K562 (cell line): ENCODE results near the gene SOX8. TPM values are rescaled to one million over a fixed set of nuclear protein-coding genes. Genes with fewer than 3 reads are reported as not detected.

ENCODE experiments used
- ATAC-seq: fragments of 200-7000 bp; cut with Tn5 transposase; 3 replicates; pipeline ENCODE4 v1.9.1; 2020; ENCODE audit warnings: moderate library complexity
- BruUV-seq: library from RNA; stranded (reverse); fragments of 400-500 nt; replicated peaks from 2 replicates; lab custom pipeline; 2021; lab: Mats Ljungman, UMichigan
- CTCF ChIA-PET: fragments of 300-600 bp; formaldehyde crosslinking; extraction: SDS; loops from one replicate; lab custom pipeline; 2021; ENCODE audit warnings: low intra/inter-chr PET ratio; lab: Yijun Ruan, JAX
- POLR2A ChIA-PET: fragments of 300-600, 350-650 bp; sonication (Branson Sonifier 250); formaldehyde crosslinking; extraction: SDS; loops from one replicate; lab custom pipeline; 2021; ENCODE audit warnings: antibody characterized with exemption, inconsistent platforms; lab: Yijun Ruan, JAX
- DNase-seq, 4 experiments: peaks; one replicate each; pipeline versions ENCODE4 v3.0.0 to v3.0.0-alpha.2; 2011 to 2018; ENCODE audit warnings: low spot score in 3 of 4, mixed read lengths in 3 of 4; ENCODE audit errors: extremely low read depth in 1 of 4
- FAIRE-seq: peaks from 2 replicates; lab custom pipeline; 2011; peaks lifted over from hg19 to GRCh38; lab: Jason Lieb, UNC
- H2AFZ ChIP-seq: 2 replicates; pipeline ENCODE4 v1.6.0; 2011; ENCODE audit warnings: low read depth, low read length, control low read depth, inconsistent platforms
- H3K27ac ChIP-seq: fragments of 200-600 bp; 3 replicates; pipeline ENCODE4 v1.8.0; 2011; ENCODE audit warnings: low read depth, mild to moderate bottlenecking, control low read depth, inconsistent platforms, low read length, moderate library complexity, mixed read lengths; ENCODE audit errors: extremely low read depth
- H3K27me3 ChIP-seq, 2 experiments: fragments of 300-600 bp in 1 of 2; 2 replicates in 1 of 2; 3 replicates in 1 of 2; pipeline versions ENCODE4 v1.6.0 to v1.8.0; 2011; ENCODE audit warnings: inconsistent platforms in 2 of 2, low read length in 2 of 2, mild to moderate bottlenecking in 1 of 2, mixed read lengths in 1 of 2, moderate library complexity in 1 of 2; ENCODE audit not compliant: control insufficient read depth in 2 of 2, insufficient read depth in 2 of 2
- H3K36me3 ChIP-seq: fragments of 300-600 bp; 3 replicates; pipeline ENCODE4 v1.8.0; 2011; ENCODE audit warnings: mild to moderate bottlenecking, low read length, inconsistent platforms; ENCODE audit not compliant: control insufficient read depth, insufficient read depth
- H3K4me1 ChIP-seq, 2 experiments: fragments of 200-600 bp in 1 of 2; replicated peaks in 1 of 2; 2 replicates in 1 of 2; 3 replicates in 1 of 2; pipeline versions ENCODE4 v1.5.1 to v1.8.0; 2011; ENCODE audit warnings: inconsistent platforms in 2 of 2, low read length in 2 of 2, mild to moderate bottlenecking in 1 of 2, mixed read lengths in 1 of 2, moderate library complexity in 1 of 2; ENCODE audit not compliant: control insufficient read depth in 2 of 2, insufficient read depth in 2 of 2
- H3K4me2 ChIP-seq: 2 replicates; pipeline ENCODE4 v1.6.1; 2011; ENCODE audit warnings: low read length, control low read depth, inconsistent platforms, mixed read lengths; ENCODE audit not compliant: insufficient read depth
- H3K4me3 ChIP-seq: fragments of 200-600 bp; sonication (generic), shearing (Covaris generic); 2 replicates; pipeline ENCODE4 v1.5.1; 2016; ENCODE audit warnings: control low read depth, inconsistent platforms
- H3K79me2 ChIP-seq: fragments of 200-600 bp; 3 replicates; pipeline ENCODE4 v1.8.0; 2011; ENCODE audit warnings: low read length, inconsistent platforms; ENCODE audit not compliant: control insufficient read depth, insufficient read depth
- H3K9ac ChIP-seq, 2 experiments: 2 replicates each; pipeline versions ENCODE4 v1.6.0 to v1.6.1; 2011; ENCODE audit warnings: low read depth in 2 of 2, low read length in 2 of 2, control low read depth in 1 of 2, inconsistent platforms in 1 of 2, mild to moderate bottlenecking in 1 of 2, mixed read lengths in 1 of 2; ENCODE audit not compliant: insufficient read depth in 1 of 2
- H3K9me1 ChIP-seq: one replicate; pipeline ENCODE4 v1.6.0; 2011; ENCODE audit warnings: inconsistent platforms, mild to moderate bottlenecking, low read length, moderate library complexity; ENCODE audit not compliant: control insufficient read depth, insufficient read depth
- H3K9me3 ChIP-seq: replicated peaks from 2 replicates; pipeline ENCODE4 v1.5.1; 2011; ENCODE audit warnings: low read depth, low read length, inconsistent platforms; ENCODE audit not compliant: control insufficient read depth, insufficient read depth
- H4K20me1 ChIP-seq: replicated peaks from 2 replicates; pipeline ENCODE4 v1.6.1; 2011; ENCODE audit warnings: low read length, inconsistent platforms, mixed read lengths; ENCODE audit not compliant: control insufficient read depth, insufficient read depth
- BRF2 ChIP-seq: IDR thresholded peaks from 3 replicates; pipeline ENCODE4 v1.6.1; 2011; ENCODE audit warnings: borderline replicate concordance, mild to moderate bottlenecking; ENCODE audit not compliant: insufficient read length, insufficient read depth
- DMBX1 ChIP-seq: fragments of 250-450 bp; sonication (Bioruptor Pico); IDR thresholded peaks from 2 replicates; pipeline ENCODE4 v1.8.0; 2022; ENCODE audit warnings: inconsistent platforms, mild to moderate bottlenecking, moderate library complexity, borderline replicate concordance
- FOXK1 ChIP-seq: sonication (generic); formaldehyde crosslinking; IDR thresholded peaks from 2 replicates; pipeline ENCODE4 v1.8.0; 2022; ENCODE audit warnings: missing genetic modification reagents, mild to moderate bottlenecking, borderline replicate concordance
- MYNN ChIP-seq, 2 experiments: sonication (generic); formaldehyde crosslinking in 1 of 2; IDR thresholded peaks; 2 replicates each; pipeline versions ENCODE4 v1.5.0 to v1.6.1; 2016 to 2020; ENCODE audit warnings: antibody characterized with exemption in 1 of 2, missing genetic modification reagents in 1 of 2
- RNF2 ChIP-seq: sonication (generic); IDR thresholded peaks from 2 replicates; pipeline ENCODE4 v1.6.1; 2016
- SMARCA4 ChIP-seq: fragments of 450-650 bp; IDR thresholded peaks from 2 replicates; pipeline ENCODE4 v1.6.1; 2016
- SMC3 ChIP-seq: conservative IDR thresholded peaks from 2 replicates; pipeline ENCODE4 v1.6.1; 2011; ENCODE audit warnings: low read depth, low read length, improper control_type of control experiment; ENCODE audit not compliant: insufficient read depth
- ZNF224 ChIP-seq: sonication (generic); formaldehyde crosslinking; IDR thresholded peaks from 2 replicates; pipeline ENCODE4 v1.8.0; 2022; ENCODE audit warnings: mild to moderate bottlenecking, missing genetic modification reagents
- ZNF609 ChIP-seq: sonication (generic); formaldehyde crosslinking; IDR thresholded peaks from 2 replicates; pipeline ENCODE4 v1.8.1; 2023; ENCODE audit warnings: missing genetic modification reagents, mild to moderate bottlenecking, borderline replicate concordance
- ZNF696 ChIP-seq: fragments of 250-450 bp; sonication (Bioruptor Pico); conservative IDR thresholded peaks from 2 replicates; pipeline ENCODE4 v1.4.0; 2020; ENCODE audit warnings: mild to moderate bottlenecking, moderate library complexity
- ZNF77 ChIP-seq: fragments of 250-450 bp; sonication (Bioruptor Pico); IDR thresholded peaks from 2 replicates; pipeline ENCODE4 v1.5.0; 2020
- WGBS: fragments of 100-300 bp; shearing (Covaris generic); methylation state at CpG from one replicate; pipeline ENCODE4 v1.1.6; 2016; ENCODE audit warnings: low coverage, mixed read lengths; ENCODE audit not compliant: insufficient coverage; ENCODE audit errors: missing lambda C conversion rate; 5-methylcytosine and 5-hydroxymethylcytosine counted together
- in situ Hi-C: fragments of 300-500 bp; cut with MboI; formaldehyde crosslinking; loops from 4 replicates; pipeline ENCODE4 v1.15.0; 2018; ENCODE audit warnings: inconsistent platforms, mixed read lengths
- intact Hi-C: fragments of 100-400 bp; cut with micrococcal nuclease; formaldehyde crosslinking; loops from 2 replicates; pipeline ENCODE4 v1.14.2; 2022
- polyA plus RNA-seq, 8 experiments: library from polyadenylated mRNA; depleted of rRNA in 4 of 8; stranded (reverse) in 5 of 8; unstranded in 3 of 8; fragments of >200 nt; fragmentation: Nextera tagmentation in 2 of 8; fragmentation: Illumina TruSeq in 1 of 8; extraction: Ambion mirVana in 2 of 8; extraction: Trizol in 1 of 8; gene quantifications; 2 replicates each; pipeline versions ENCODE4 v1.2.1 to v1.2.3, GENCODE V29; 2011 to 2014; ENCODE audit warnings: inconsistent platforms in 1 of 8, missing spikeins in 1 of 8
- total RNA-seq, 7 experiments: library from RNA; depleted of rRNA in 6 of 7; stranded (reverse); fragments of >200 nt in 6 of 7; fragmentation: Illumina TruSeq in 2 of 7; extraction: Trizol in 2 of 7; gene quantifications; 2 replicates each; pipeline versions ENCODE4 v1.2.1 to v1.2.3, GENCODE V29; 2011 to 2021; ENCODE audit warnings: low replicate concordance in 1 of 7
- TF ChIP-seq, protein P1 (sequence below): sonication (generic); formaldehyde crosslinking; IDR thresholded peaks from 2 replicates; pipeline ENCODE4 v1.8.1; 2023; ENCODE audit warnings: mild to moderate bottlenecking, missing genetic modification reagents

The SOX8 gene
- total and polyA plus RNA-seq, 9 of the 15 experiments (the other 6 are each of a cell fraction or from before 2014, with no cell fraction given): 0.07 to 0.15 (median 0.15) TPM; not detected in 6

DNA sequence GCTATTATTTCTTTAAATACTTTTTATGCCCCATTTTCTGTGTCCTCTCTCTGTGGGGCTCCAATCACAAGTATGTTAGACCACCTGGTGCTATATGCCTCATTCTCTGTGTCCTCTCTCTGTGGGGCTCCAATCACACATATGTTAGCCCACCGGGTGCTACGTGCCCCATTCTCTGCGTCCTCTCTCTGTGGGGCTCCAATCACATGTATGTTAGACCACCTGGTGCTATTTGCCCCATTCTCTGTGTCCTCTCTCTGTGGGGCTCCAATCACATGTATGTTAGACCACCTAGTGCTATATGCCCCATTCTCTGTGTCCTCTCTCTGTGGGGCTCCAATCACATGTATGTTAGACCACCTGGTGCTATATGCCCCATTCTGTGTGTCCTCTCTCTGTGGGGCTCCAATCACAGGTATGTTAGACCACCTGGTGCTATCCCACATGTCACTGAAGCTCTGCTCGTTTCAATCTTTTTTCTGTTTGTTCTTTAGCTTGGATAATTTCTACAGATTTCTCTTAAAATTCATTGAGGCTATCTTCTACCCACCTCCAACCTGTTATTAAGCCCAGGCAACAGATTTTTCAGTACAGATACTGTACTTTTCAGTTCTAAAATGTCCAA, 39.0 kb upstream of the SOX8 start:
- intact Hi-C loops: no loop called here
- Histone ChIP-seq H3K4me2 (no peak overlapping the region), H2AFZ (no peak overlapping the region), H4K20me1 (peaks cover 4% of the 10 kb centered on the region), H3K4me1 (peaks cover 0 to 10% of the 10 kb centered on the region in 2 experiments; a peak in 1 of 5 replicates), H3K27ac (no peak overlapping the region), H3K4me3 (no peak overlapping the region), H3K27me3 (peaks cover 53 to 61% of the 10 kb centered on the region in 2 experiments), H3K9ac (no peak overlapping the region), H3K9me1 (no peaks in the 10 kb centered on the region), H3K36me3 (no peaks in the 10 kb centered on the region), H3K79me2 (no peaks in the 10 kb centered on the region), H3K9me3 (no peaks in the 10 kb centered on the region)
- CTCF ChIA-PET: no interaction called here
- no peak for FAIRE-seq
- BruUV-seq: no TSS peak
- ATAC-seq: no peak
- TF ChIP-seq ZNF609 (CRISPR knock-in tag) (no peak), FOXK1 (no peak), ZNF224 (CRISPR knock-in tag) (no peak), DMBX1 (CRISPR knock-in tag) (no peak), RNF2 (no peak), ZNF77 (no peak), BRF2 (no peak), MYNN (IDR thresholded peaks at IDR 0.05) (no peak), MYNN (CRISPR knock-in tag; IDR thresholded peaks at IDR 0.05) (no peak), SMC3 (no peak), ZNF696 (CRISPR knock-in tag) (no peak), SMARCA4 (no peak)
- TF ChIP-seq, protein P1, sequence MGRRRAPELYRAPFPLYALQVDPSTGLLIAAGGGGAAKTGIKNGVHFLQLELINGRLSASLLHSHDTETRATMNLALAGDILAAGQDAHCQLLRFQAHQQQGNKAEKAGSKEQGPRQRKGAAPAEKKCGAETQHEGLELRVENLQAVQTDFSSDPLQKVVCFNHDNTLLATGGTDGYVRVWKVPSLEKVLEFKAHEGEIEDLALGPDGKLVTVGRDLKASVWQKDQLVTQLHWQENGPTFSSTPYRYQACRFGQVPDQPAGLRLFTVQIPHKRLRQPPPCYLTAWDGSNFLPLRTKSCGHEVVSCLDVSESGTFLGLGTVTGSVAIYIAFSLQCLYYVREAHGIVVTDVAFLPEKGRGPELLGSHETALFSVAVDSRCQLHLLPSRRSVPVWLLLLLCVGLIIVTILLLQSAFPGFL (CRISPR knock-in tag): no peak
- POLR2A ChIA-PET: no interaction called here
- in situ Hi-C loops: no loop called here
- 0% methylated on average over 4 of the region's 4 CpGs for WGBS
- DNase-seq: no peak
